ENCODE measurements around the gene UXS1.

GRCh38 chr2:106207246-106207645, 13.1 kb upstream of the UXS1 start:
- TF ChIP-seq, protein P1, sequence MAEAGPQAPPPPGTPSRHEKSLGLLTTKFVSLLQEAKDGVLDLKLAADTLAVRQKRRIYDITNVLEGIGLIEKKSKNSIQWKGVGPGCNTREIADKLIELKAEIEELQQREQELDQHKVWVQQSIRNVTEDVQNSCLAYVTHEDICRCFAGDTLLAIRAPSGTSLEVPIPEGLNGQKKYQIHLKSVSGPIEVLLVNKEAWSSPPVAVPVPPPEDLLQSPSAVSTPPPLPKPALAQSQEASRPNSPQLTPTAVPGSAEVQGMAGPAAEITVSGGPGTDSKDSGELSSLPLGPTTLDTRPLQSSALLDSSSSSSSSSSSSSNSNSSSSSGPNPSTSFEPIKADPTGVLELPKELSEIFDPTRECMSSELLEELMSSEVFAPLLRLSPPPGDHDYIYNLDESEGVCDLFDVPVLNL (CRISPR knock-in tag; IDR thresholded peaks at IDR 0.05; ENCODE audit: borderline replicate concordance, low read depth), result no peak
- TF ChIP-seq, protein P2, sequence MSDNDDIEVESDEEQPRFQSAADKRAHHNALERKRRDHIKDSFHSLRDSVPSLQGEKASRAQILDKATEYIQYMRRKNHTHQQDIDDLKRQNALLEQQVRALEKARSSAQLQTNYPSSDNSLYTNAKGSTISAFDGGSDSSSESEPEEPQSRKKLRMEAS (CRISPR knock-in tag; IDR thresholded peaks at IDR 0.05), result no peak
- TF ChIP-seq, protein P3, sequence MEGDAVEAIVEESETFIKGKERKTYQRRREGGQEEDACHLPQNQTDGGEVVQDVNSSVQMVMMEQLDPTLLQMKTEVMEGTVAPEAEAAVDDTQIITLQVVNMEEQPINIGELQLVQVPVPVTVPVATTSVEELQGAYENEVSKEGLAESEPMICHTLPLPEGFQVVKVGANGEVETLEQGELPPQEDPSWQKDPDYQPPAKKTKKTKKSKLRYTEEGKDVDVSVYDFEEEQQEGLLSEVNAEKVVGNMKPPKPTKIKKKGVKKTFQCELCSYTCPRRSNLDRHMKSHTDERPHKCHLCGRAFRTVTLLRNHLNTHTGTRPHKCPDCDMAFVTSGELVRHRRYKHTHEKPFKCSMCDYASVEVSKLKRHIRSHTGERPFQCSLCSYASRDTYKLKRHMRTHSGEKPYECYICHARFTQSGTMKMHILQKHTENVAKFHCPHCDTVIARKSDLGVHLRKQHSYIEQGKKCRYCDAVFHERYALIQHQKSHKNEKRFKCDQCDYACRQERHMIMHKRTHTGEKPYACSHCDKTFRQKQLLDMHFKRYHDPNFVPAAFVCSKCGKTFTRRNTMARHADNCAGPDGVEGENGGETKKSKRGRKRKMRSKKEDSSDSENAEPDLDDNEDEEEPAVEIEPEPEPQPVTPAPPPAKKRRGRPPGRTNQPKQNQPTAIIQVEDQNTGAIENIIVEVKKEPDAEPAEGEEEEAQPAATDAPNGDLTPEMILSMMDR (IDR thresholded peaks at IDR 0.05), result no peak
- TF ChIP-seq TEAD1 (CRISPR knock-in tag; IDR thresholded peaks at IDR 0.05), result no peak
- TF ChIP-seq HMGXB4 (CRISPR knock-in tag; IDR thresholded peaks at IDR 0.05), result no peak
- no peak for TF ChIP-seq TEAD4 (CRISPR knock-in tag; IDR thresholded peaks at IDR 0.05)
- TF ChIP-seq ZNF138 (CRISPR knock-in tag; conservative IDR thresholded peaks at IDR 0.05), result no peak
- TF ChIP-seq ESRRA (CRISPR knock-in tag; IDR thresholded peaks at IDR 0.05; ENCODE audit: borderline replicate concordance), result no peak
- TF ChIP-seq ELF4 (CRISPR knock-in tag; IDR thresholded peaks at IDR 0.05; ENCODE audit: low read depth), result no peak
- TF ChIP-seq, protein P4, sequence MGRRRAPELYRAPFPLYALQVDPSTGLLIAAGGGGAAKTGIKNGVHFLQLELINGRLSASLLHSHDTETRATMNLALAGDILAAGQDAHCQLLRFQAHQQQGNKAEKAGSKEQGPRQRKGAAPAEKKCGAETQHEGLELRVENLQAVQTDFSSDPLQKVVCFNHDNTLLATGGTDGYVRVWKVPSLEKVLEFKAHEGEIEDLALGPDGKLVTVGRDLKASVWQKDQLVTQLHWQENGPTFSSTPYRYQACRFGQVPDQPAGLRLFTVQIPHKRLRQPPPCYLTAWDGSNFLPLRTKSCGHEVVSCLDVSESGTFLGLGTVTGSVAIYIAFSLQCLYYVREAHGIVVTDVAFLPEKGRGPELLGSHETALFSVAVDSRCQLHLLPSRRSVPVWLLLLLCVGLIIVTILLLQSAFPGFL (CRISPR knock-in tag; IDR thresholded peaks at IDR 0.05; ENCODE audit: borderline replicate concordance), result no peak
- TF ChIP-seq FOXP1 (CRISPR knock-in tag; IDR thresholded peaks at IDR 0.05; ENCODE audit: borderline replicate concordance), result no peak

Measured in WTC11 (cell line).